Measurements from ENCODE around the gene TTC19.

GRCh38 chr17:16003841-16004240 is 4.2 kb downstream of the TTC19 start:
- TF ChIP-seq CTCF (conservative IDR thresholded peaks at IDR 0.05), result no peak
- TF ChIP-seq EZH2 (IDR thresholded peaks at IDR 0.05; ENCODE audit: low read depth), result no peak
